B cell (primary cell): ENCODE data around the gene KRTAP2-4. TPM values are rescaled to one million over a fixed set of nuclear protein-coding genes. Genes with fewer than 3 reads are reported as not detected.

Experiments
- ATAC-seq: fragments of 200-7000 bp; cut with Tn5 transposase; one replicate; pipeline ENCODE4 v1.10.0; 2021; ENCODE audit warnings: low read depth, mild to moderate bottlenecking, moderate number of reproducible peaks, moderate library complexity
- CTCF ChIA-PET: fragments of 350-600 bp; sonication (Branson Sonifier 250); formaldehyde crosslinking; loops from one replicate; lab custom pipeline; 2021; ENCODE audit warnings: antibody characterized with exemption, inconsistent platforms; lab: Charles Lee
- POLR2A ChIA-PET: fragments of 350-600 bp; sonication (Branson Sonifier 250); formaldehyde crosslinking; loops from one replicate; lab custom pipeline; 2021; ENCODE audit warnings: antibody characterized with exemption; lab: Charles Lee
- DNase-seq: peaks from one replicate; pipeline ENCODE4 v3.0.0; 2013
- H2AFZ ChIP-seq: 2 replicates; pipeline ENCODE4 v1.6.1; 2012; ENCODE audit warnings: mild to moderate bottlenecking, low read depth, low read length; ENCODE audit not compliant: insufficient read depth, poor library complexity, severe bottlenecking
- H3K27ac ChIP-seq, 2 donors: 1 replicate in 1 of 2; 2 replicates in 1 of 2; pipeline ENCODE4 v1.5.1; 2012 to 2013; ENCODE audit warnings: low read length in 2 of 2, mild to moderate bottlenecking in 2 of 2, moderate library complexity in 1 of 2
- H3K27me3 ChIP-seq, 4 experiments: fragments of 200-600 bp in 1 of 4; sonication (generic) in 1 of 4; replicated peaks in 1 of 4; 1 replicate in 2 of 4; 2 replicates in 2 of 4; pipeline versions ENCODE4 v1.6.1 to v1.7.0; 2013 to 2016; ENCODE audit warnings: low read length in 3 of 4, mild to moderate bottlenecking in 2 of 4, mixed read lengths in 1 of 4, moderate library complexity in 1 of 4; ENCODE audit not compliant: insufficient read depth in 4 of 4, control insufficient read depth in 3 of 4; ENCODE audit errors: control extremely low read depth in 1 of 4
- H3K36me3 ChIP-seq, 2 experiments: replicated peaks in 1 of 2; 1 replicate in 1 of 2; 2 replicates in 1 of 2; pipeline versions ENCODE4 v1.6.1 to v1.7.1; 2013; ENCODE audit warnings: low read length in 1 of 2; ENCODE audit not compliant: insufficient read depth in 2 of 2, control insufficient read depth in 1 of 2; ENCODE audit errors: control extremely low read depth in 1 of 2, extremely low read depth in 1 of 2
- H3K4me1 ChIP-seq, 2 donors: fragments of 200-600 bp in 1 of 2; sonication (generic) in 1 of 2; 1 replicate in 1 of 2; 2 replicates in 1 of 2; pipeline versions ENCODE4 v1.5.1 to v1.6.1; 2013 to 2017; ENCODE audit warnings: low read length in 2 of 2; ENCODE audit not compliant: control insufficient read depth in 2 of 2, insufficient read depth in 2 of 2
- H3K4me2 ChIP-seq: replicated peaks from 2 replicates; pipeline ENCODE3; 2012; ENCODE audit warnings: mild to moderate bottlenecking, low read depth, low read length; ENCODE audit not compliant: poor library complexity, severe bottlenecking
- H3K4me3 ChIP-seq, 5 experiments: fragments of 200-600 bp in 1 of 5; sonication (generic) in 1 of 5; 1 replicate in 3 of 5; 2 replicates in 2 of 5; pipeline versions ENCODE4 v1.5.1 to v1.7.0; 2011 to 2016; ENCODE audit warnings: low read length in 4 of 5, mild to moderate bottlenecking in 4 of 5, low read depth in 2 of 5, control low read depth in 1 of 5, moderate library complexity in 1 of 5; ENCODE audit not compliant: insufficient read depth in 1 of 5; ENCODE audit errors: control extremely low read depth in 1 of 5, extremely low read depth in 1 of 5
- H3K79me2 ChIP-seq: fragments of 200-600 bp; sonication (generic); one replicate; pipeline ENCODE4 v1.6.0; 2016; ENCODE audit warnings: low read length; ENCODE audit not compliant: control insufficient read depth, insufficient read depth
- H3K9ac ChIP-seq: fragments of 200-600 bp; sonication (generic); 2 replicates; pipeline ENCODE4 v1.6.1; 2017; ENCODE audit warnings: mild to moderate bottlenecking, low read length, moderate library complexity
- H3K9me3 ChIP-seq, 3 donors: one replicate each; pipeline versions ENCODE4 v1.6.1 to v1.7.1; 2013; ENCODE audit warnings: low read length in 2 of 3; ENCODE audit not compliant: control insufficient read depth in 2 of 3, insufficient read depth in 1 of 3; ENCODE audit errors: control extremely low read depth in 1 of 3
- H4K20me1 ChIP-seq: 2 replicates; pipeline ENCODE4 v1.6.0; 2012; ENCODE audit warnings: mild to moderate bottlenecking, low read length; ENCODE audit not compliant: insufficient read depth, control insufficient read depth, poor library complexity, severe bottlenecking
- H3K27ac Mint-ChIP-seq: one replicate; pipeline ENCODE4 v1.8.0; 2021; ENCODE audit warnings: mixed read lengths
- H3K27me3 Mint-ChIP-seq: one replicate; pipeline ENCODE4 v1.8.0; 2021; ENCODE audit warnings: mixed read lengths
- H3K4me1 Mint-ChIP-seq: one replicate; pipeline ENCODE4 v1.8.0; 2021; ENCODE audit warnings: mixed read lengths
- H3K4me3 Mint-ChIP-seq: one replicate; pipeline ENCODE4 v1.8.0; 2021; ENCODE audit warnings: mixed read lengths
- H3K9me3 Mint-ChIP-seq: one replicate; pipeline ENCODE4 v1.8.0; 2022; ENCODE audit warnings: mixed read lengths; ENCODE audit not compliant: insufficient read depth
- CTCF ChIP-seq: fragments of 200-600 bp; IDR thresholded peaks from one replicate; pipeline ENCODE4 v1.8.0; 2022; ENCODE audit warnings: antibody characterized with exemption, mild to moderate bottlenecking
- EZH2 ChIP-seq: IDR thresholded peaks from 2 replicates; pipeline ENCODE4 v1.6.1; 2012; ENCODE audit warnings: borderline replicate concordance, low read depth, mild to moderate bottlenecking, moderate library complexity, low read length; ENCODE audit not compliant: insufficient read depth, poor library complexity, severe bottlenecking
- WGBS: methylation state at CpG from one replicate; pipeline ENCODE4 v1.1.5; 2013; ENCODE audit warnings: missing lambda C conversion rate; ENCODE audit not compliant: insufficient coverage; 5-methylcytosine and 5-hydroxymethylcytosine counted together
- intact Hi-C: fragments of 100-400 bp; cut with micrococcal nuclease; formaldehyde crosslinking; loops from one replicate; pipeline ENCODE4 v1.10.0; 2022
- polyA plus RNA-seq: library from polyadenylated mRNA; depleted of rRNA; stranded (reverse); fragments of >200 nt; gene quantifications from 2 replicates; pipeline ENCODE4 v1.2.3, GENCODE V29; 2012
- total RNA-seq, 2 donors: library from RNA; stranded (reverse); fragments of 120-200 nt in 1 of 2; gene quantifications; 1 replicate in 1 of 2; 2 replicates in 1 of 2; pipeline versions ENCODE4 v1.2.3 to v1.2.4, GENCODE V29; 2013 to 2022

KRTAP2-4 gene
- total and polyA plus RNA-seq, 2 donors (not counting 1 experiment from before 2014, with no cell fraction given): not detected

- H3K4me3 ChIP-seq: no peak overlapping the region
- no peaks in the 10 kb centered on the region for H3K4me1 ChIP-seq
- H4K20me1 ChIP-seq: no peaks in the 10 kb centered on the region
- H3K9me3 Mint-ChIP-seq: no peaks in the 10 kb centered on the region
- ATAC-seq: no peak
- H3K4me1 Mint-ChIP-seq: no peaks in the 10 kb centered on the region
- no peak overlapping the region for H3K4me3 Mint-ChIP-seq
- TF ChIP-seq EZH2 (no peak), CTCF (no peak)
- intact Hi-C loops: no loop called here
- H3K9me3 ChIP-seq: peaks cover 0 to 2% (median 1%) of the 10 kb centered on the region in 3 donors
- ChIA-PET CTCF (no interaction called here), POLR2A (no interaction called here)
- H3K27me3 Mint-ChIP-seq: peaks cover 46% of the 10 kb centered on the region
- H3K79me2 ChIP-seq: no peaks in the 10 kb centered on the region
- no peaks in the 10 kb centered on the region for H3K36me3 ChIP-seq
- H3K27ac ChIP-seq: no peak overlapping the region
- H3K9ac ChIP-seq: no peak overlapping the region
- H3K27ac Mint-ChIP-seq: no peak overlapping the region
- DNase-seq: no peak
- H2AFZ ChIP-seq: no peak overlapping the region
- H3K4me2 ChIP-seq: no peak overlapping the region
- WGBS: 90% methylated on average over 4 of the region's 4 CpGs
- no peaks in the 10 kb centered on the region for H3K27me3 ChIP-seq
Observed at GRCh38 chr17:41054025-41054424, 11.7 kb downstream of the KRTAP2-4 start.

GRCh38 chr17:41052566-41052965, 13.1 kb downstream of the KRTAP2-4 start:
- H3K27me3 Mint-ChIP-seq: peaks cover 38% of the 10 kb centered on the region
- CTCF ChIA-PET: no interaction called here
- Histone ChIP-seq H2AFZ (no peak overlapping the region), H3K36me3 (no peaks in the 10 kb centered on the region), H3K9me3 (peaks cover 0 to 2% (median under 1%) of the 10 kb centered on the region in 3 donors), H3K4me2 (no peak overlapping the region), H3K4me1 (no peaks in the 10 kb centered on the region), H3K79me2 (no peaks in the 10 kb centered on the region), H4K20me1 (no peaks in the 10 kb centered on the region), H3K27ac (no peak overlapping the region), H3K4me3 (no peak overlapping the region), H3K27me3 (no peaks in the 10 kb centered on the region), H3K9ac (no peak overlapping the region)
- intact Hi-C loops: no loop called here
- no peak overlapping the region for H3K27ac Mint-ChIP-seq
- DNase-seq: no peak
- no peak overlapping the region for H3K4me3 Mint-ChIP-seq
- no peaks in the 10 kb centered on the region for H3K4me1 Mint-ChIP-seq
- H3K9me3 Mint-ChIP-seq: no peaks in the 10 kb centered on the region
- no peak for ATAC-seq
- no peak for TF ChIP-seq CTCF
- no peak for TF ChIP-seq EZH2
- POLR2A ChIA-PET: no interaction called here
